T-helper 1 cell treated with Interleukin-12 subunit alpha and Interleukin-12 subunit beta and Interleukin-4 antibody, amounts not matched to agents 30 μg/mL and 1 μg/mL, for 36 hours (primary cell): ENCODE measurements around the gene FBXW12.
"Not testable (repeated sequence)": the region's sequence is repeated elsewhere in the genome, so short reads cannot be mapped to it uniquely, and the experiment has no call there.

ENCODE experiments used
- H3K27ac Mint-ChIP-seq: one replicate; pipeline ENCODE4 v1.8.0; 2021; ENCODE audit warnings: mild to moderate bottlenecking, mixed read lengths
- H3K27me3 Mint-ChIP-seq: one replicate; pipeline ENCODE4 v1.8.0; 2021; ENCODE audit warnings: low read depth, mixed read lengths
- H3K36me3 Mint-ChIP-seq: one replicate; pipeline ENCODE4 v1.8.0; 2021; ENCODE audit warnings: low read depth, mixed read lengths
- H3K4me1 Mint-ChIP-seq: one replicate; pipeline ENCODE4 v1.8.0; 2021; ENCODE audit warnings: low read depth, mixed read lengths
- H3K4me3 Mint-ChIP-seq: one replicate; pipeline ENCODE4 v1.8.0; 2021; ENCODE audit warnings: mild to moderate bottlenecking, moderate library complexity, mixed read lengths
- H3K9me3 Mint-ChIP-seq: one replicate; pipeline ENCODE4 v1.8.0; 2021; ENCODE audit warnings: mixed read lengths

The FBXW12 gene

DNA sequence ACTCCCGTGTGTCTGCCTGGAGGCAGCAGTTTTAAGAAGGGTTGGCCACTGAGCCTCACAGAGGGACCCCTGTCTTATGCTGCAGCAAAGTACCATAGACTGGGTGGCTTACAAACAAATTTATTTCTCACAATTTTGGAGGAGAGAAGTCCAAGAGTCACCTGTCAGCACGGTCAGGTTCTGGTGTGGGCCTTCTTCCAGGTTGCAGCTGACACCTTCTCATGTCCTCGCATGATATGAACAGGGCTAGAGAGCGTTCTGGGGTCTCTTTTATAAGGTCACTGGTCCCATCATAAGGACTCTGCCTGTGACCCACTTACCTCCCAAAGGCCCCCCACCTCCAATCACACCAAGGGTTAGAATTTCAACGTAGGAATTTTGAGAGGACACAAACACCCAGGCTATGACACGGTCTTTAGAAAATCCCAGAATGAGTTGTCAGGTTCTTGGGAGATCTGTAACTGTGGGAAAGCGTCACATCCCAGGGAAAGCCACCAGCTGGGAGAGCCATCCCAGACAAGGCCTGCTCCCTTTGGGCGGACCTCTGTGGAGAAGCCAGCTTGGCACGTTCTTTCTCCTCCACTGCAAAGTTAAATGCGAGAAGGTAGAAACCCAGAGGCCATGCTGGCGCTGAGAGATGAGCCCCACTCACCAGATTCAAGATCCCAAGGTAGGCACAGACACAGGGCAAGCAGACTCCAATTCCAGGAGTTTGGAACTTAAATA, at the start of gene FBXW12:
Gene FBXW12, plus strand, starts transcription at position 569 of the 726 bp plus-strand sequence. CDS start 549 bp downstream, outside the sequence.
- H3K27me3 Mint-ChIP-seq: peaks cover 2% of the 10 kb centered on the region
- H3K36me3 Mint-ChIP-seq: no peaks in the 10 kb centered on the region
- no peaks in the 10 kb centered on the region for H3K9me3 Mint-ChIP-seq
- H3K4me1 Mint-ChIP-seq: no peaks in the 10 kb centered on the region
- no peak within 1 kb of the TSS for H3K4me3 Mint-ChIP-seq
- no peak within 1 kb of the TSS for H3K27ac Mint-ChIP-seq

DNA sequence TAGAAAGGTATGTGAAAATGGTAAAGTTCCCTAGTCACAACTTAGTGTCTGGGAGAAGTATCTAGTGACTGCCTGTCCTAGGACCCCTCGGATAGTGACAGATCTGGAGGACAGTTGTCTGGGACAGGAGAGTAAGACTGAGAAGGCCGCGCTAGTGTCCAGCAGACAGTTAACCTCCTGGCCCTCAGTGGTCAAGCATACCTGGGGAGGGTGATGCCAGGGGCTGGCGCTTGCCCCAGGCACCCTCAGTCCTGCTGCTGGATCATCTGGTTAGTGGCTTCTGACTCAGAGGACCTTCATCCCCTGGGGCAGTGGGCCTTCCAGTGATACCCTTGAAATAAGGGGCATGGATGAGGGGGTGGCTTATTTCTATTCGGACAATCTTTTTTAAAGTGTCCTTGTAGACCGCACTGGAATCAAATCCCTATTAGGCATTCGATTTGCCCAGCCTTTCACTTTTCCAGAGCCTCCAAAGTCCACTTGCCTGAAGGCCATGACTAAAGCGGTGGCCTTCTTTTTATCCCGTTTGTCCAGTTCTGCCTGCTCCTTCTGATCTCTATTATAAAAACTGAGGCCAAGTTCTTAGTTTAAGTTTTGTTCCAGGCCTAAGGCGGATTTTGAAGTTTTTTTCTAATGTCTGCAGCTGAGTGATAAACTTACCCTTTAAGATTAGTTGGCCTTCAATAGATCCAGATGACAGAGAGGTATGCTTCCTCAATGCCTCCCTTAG, 40.1 kb upstream of the FBXW12 start:
- H3K9me3 Mint-ChIP-seq: not testable (repeated sequence)

GRCh38 chr3:48333346-48334245, 38.4 kb upstream of the FBXW12 start, which contains the start of gene SPINK8:
TSS of gene SPINK8 (minus strand) at chr3:48333661. CDS start at chr3:48328341, 5,320 bp downstream.
- not testable (repeated sequence) for H3K4me3 Mint-ChIP-seq, H3K27ac Mint-ChIP-seq, H3K36me3 Mint-ChIP-seq

More for the DNA sequence above, 40.1 kb upstream of the FBXW12 start:
- H3K4me3 Mint-ChIP-seq, H3K4me1 Mint-ChIP-seq, H3K36me3 Mint-ChIP-seq, H3K27ac Mint-ChIP-seq: not testable (repeated sequence)
- peaks cover 35% of the 10 kb centered on the region for H3K27me3 Mint-ChIP-seq

GRCh38 chr3:48334605-48335004, 37.4 kb upstream of the FBXW12 start:
- no peak overlapping the region for H3K4me3 Mint-ChIP-seq

More at GRCh38 chr3:48333346-48334245, 38.4 kb upstream of the FBXW12 start, which contains the start of gene SPINK8:
- H3K4me1 Mint-ChIP-seq, H3K9me3 Mint-ChIP-seq: not testable (repeated sequence)
- peaks cover 29% of the 10 kb centered on the region for H3K27me3 Mint-ChIP-seq

DNA sequence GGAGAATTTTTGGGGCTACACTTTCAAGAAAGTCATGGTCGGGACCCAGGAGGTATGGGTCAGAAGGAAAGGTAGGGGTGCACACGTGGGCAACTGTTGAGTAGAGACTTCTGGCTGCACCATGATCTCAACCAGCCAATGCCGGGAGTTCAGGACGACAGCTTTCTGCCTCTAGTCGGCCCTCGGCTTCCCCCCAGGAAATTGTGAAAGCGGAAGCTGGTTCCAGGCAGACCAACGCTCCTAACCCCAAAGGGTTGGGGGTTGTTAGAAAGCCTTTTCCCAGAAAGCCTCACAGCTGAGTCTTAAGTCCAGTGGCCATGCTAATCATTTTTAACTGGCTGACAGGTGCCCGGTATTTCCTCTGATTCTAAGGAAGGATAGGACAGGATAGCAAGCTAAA, 36.7 kb upstream of the FBXW12 start:
- not testable (repeated sequence) for H3K4me3 Mint-ChIP-seq, H3K36me3 Mint-ChIP-seq, H3K27ac Mint-ChIP-seq, H3K4me1 Mint-ChIP-seq, H3K9me3 Mint-ChIP-seq
- peaks cover 31% of the 10 kb centered on the region for H3K27me3 Mint-ChIP-seq

More at GRCh38 chr3:48334605-48335004, 37.4 kb upstream of the FBXW12 start:
- Mint-ChIP-seq H3K36me3 (no peaks in the 10 kb centered on the region), H3K4me1 (no peaks in the 10 kb centered on the region), H3K27me3 (peaks cover 31% of the 10 kb centered on the region), H3K27ac (no peak overlapping the region), H3K9me3 (no peaks in the 10 kb centered on the region)

GRCh38 chr3:48337536-48337935, 34.5 kb upstream of the FBXW12 start:
- not testable (repeated sequence) for H3K27ac Mint-ChIP-seq, H3K4me3 Mint-ChIP-seq, H3K36me3 Mint-ChIP-seq, H3K4me1 Mint-ChIP-seq, H3K9me3 Mint-ChIP-seq
- H3K27me3 Mint-ChIP-seq: peaks cover 27% of the 10 kb centered on the region

DNA sequence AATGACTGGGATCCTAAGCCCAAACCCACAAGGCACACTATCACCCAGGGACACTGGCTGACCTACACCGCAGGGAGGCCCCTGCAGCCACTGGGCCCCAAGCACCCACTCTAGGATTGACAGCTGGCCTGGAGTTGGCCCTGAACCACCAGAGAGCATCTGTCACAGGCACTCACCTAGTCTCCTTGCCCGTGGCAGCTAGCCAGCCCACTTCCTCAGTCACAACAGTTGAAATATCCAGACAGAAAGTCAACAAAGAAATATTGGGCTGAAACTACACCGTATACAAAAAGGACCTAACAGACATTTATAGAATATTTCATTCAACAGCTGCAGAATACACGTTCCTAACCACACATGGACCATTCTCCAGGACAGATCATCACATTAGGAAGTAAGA, 33.4 kb upstream of the FBXW12 start:
- H3K4me1 Mint-ChIP-seq: no peaks in the 10 kb centered on the region
- H3K4me3 Mint-ChIP-seq: no peak overlapping the region
- H3K9me3 Mint-ChIP-seq: no peaks in the 10 kb centered on the region
- no peak overlapping the region for H3K27ac Mint-ChIP-seq
- H3K27me3 Mint-ChIP-seq: peaks cover 24% of the 10 kb centered on the region
- H3K36me3 Mint-ChIP-seq: no peaks in the 10 kb centered on the region

DNA sequence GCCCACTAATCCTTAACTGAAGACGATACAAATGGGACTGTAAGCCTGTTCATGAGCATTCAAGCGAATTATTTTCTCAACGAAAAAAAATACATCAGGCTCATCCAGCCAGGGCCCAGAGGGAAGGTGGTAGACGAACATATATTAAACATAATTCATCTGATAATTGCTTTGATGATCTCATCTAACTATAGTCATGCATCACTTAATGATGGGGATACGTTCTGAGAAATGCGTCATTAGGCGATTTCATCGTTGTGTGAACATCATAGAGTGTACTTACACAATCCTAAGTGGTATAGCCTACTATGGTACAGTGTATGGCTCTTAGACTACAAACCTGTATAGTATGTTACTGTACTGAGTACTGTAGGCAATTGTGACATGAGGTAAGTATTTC, 28.6 kb upstream of the FBXW12 start:
- Mint-ChIP-seq H3K4me3 (no peak overlapping the region), H3K4me1 (no peaks in the 10 kb centered on the region), H3K36me3 (no peaks in the 10 kb centered on the region), H3K9me3 (no peaks in the 10 kb centered on the region), H3K27ac (no peak overlapping the region), H3K27me3 (peaks cover 20% of the 10 kb centered on the region)

DNA sequence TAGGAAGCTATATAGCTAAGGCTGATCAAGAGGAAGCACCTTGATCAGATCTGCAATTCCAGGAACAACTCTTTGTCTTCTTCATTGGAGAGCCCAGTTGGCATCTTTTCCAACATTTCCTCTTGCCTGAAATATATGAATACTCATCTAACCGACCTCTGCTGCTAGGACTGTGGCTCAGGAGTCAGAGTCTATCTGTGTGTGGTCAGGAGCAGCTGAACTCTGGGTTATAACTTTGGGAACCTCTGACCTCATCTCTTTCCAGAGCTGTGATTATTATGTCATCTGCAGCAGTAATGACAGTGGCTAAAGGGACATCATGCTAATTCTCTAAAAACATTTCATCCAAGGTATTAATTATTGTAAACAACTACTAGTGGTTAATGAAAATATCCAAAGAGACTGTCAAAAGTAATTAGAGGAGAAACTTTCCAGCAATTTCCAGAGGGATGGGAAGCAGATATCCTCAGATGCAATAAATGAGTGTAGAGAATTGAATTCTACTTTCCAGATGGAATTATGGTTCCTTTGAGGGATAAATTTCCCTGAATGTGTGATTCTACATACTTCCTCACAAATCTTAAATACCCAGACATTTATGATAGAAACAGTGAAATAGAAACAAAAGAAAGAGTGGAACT, 27.0 kb upstream of the FBXW12 start:
- no peak overlapping the region for H3K27ac Mint-ChIP-seq
- no peaks in the 10 kb centered on the region for H3K9me3 Mint-ChIP-seq
- H3K4me3 Mint-ChIP-seq: no peak overlapping the region
- peaks cover 14% of the 10 kb centered on the region for H3K27me3 Mint-ChIP-seq
- H3K36me3 Mint-ChIP-seq: no peaks in the 10 kb centered on the region
- H3K4me1 Mint-ChIP-seq: no peaks in the 10 kb centered on the region

DNA sequence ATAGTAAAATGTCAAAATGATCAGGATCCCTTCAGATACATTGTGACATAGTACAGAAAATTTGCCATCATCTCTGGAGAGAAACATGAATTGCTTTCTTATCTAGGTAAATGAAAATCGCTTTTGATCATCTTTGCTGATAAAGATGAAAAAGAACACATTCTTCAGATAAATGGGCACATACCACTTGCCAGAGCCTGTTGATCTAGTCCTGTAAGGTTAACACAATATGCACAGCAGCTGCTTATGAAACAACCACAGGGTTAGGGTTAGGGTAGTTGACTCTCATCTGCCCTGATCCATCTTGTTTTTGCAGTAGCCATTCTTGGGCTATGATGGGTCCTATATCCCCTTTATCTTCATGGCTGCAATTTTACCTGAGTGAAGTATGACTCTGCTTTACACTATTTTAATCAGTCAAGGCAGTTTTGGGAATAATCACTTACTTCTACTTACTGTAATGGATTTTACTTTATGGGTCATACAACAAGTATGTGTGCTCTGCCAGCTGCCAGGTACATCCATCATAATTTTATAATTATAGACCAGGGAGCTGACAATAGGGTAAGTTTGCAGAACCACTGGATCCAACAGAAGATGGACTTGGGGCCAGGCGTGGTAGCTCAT, 26.0 kb upstream of the FBXW12 start:
- no peak overlapping the region for H3K27ac Mint-ChIP-seq
- no peaks in the 10 kb centered on the region for H3K4me1 Mint-ChIP-seq
- H3K36me3 Mint-ChIP-seq: no peaks in the 10 kb centered on the region
- no peak overlapping the region for H3K4me3 Mint-ChIP-seq
- H3K9me3 Mint-ChIP-seq: no peaks in the 10 kb centered on the region
- peaks cover 18% of the 10 kb centered on the region for H3K27me3 Mint-ChIP-seq

GRCh38 chr3:48347500-48347899, 24.5 kb upstream of the FBXW12 start:
- H3K4me3 Mint-ChIP-seq: no peak overlapping the region
- H3K36me3 Mint-ChIP-seq: no peaks in the 10 kb centered on the region
- H3K27ac Mint-ChIP-seq: no peak overlapping the region
- H3K27me3 Mint-ChIP-seq: peaks cover 19% of the 10 kb centered on the region
- H3K4me1 Mint-ChIP-seq: no peaks in the 10 kb centered on the region
- H3K9me3 Mint-ChIP-seq: no peaks in the 10 kb centered on the region

DNA sequence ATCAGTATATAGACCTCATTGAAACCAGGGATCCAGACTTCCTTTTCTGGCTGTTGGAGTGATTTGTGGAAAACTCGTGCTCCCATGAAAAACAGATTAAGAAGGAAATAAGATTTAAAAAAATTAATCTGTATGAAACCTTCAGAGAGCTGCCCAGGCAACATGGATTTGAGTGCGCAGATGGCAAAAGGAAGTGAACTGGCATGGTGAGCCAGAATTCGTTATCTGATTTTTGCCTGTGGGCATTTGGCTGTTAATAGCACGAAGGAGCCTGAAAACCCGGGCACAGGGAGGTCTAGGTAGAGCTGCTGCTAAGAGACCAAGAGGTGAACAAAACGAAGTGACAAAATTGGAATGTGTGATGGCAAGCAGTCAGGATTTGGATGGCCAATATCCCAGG, 19.5 kb upstream of the FBXW12 start:
- H3K4me3 Mint-ChIP-seq: no peak overlapping the region
- H3K27me3 Mint-ChIP-seq: peaks cover 10% of the 10 kb centered on the region
- no peaks in the 10 kb centered on the region for H3K36me3 Mint-ChIP-seq
- H3K27ac Mint-ChIP-seq: no peak overlapping the region
- H3K4me1 Mint-ChIP-seq: no peaks in the 10 kb centered on the region
- no peaks in the 10 kb centered on the region for H3K9me3 Mint-ChIP-seq

- Mint-ChIP-seq H3K9me3 (no peaks in the 10 kb centered on the region), H3K27ac (no peak overlapping the region), H3K4me1 (no peaks in the 10 kb centered on the region), H3K27me3 (peaks cover 10% of the 10 kb centered on the region), H3K4me3 (no peak overlapping the region), H3K36me3 (no peaks in the 10 kb centered on the region)
These were observed 18.0 kb upstream of the FBXW12 start for GRCh38 chr3:48353987-48354386.

DNA sequence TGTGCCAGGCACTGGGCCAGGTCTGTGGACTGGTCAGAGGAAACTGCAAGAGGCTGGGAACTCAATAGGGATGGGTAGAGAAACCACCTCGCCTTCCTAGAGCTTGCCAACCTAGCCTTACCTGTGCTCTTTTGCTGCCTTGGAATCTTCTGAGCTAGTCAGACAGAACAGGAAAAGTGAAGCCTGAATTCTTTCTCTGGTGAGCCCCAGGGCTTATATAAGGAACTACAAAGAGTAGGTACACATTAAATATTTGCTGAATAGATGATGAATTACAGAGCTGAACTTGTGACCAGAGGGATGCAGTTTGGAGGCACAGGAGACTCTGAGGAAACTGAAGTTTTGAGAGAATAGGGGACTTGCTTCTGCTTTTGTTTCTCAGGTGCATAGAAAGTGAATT, 15.6 kb upstream of the FBXW12 start:
- no peaks in the 10 kb centered on the region for H3K36me3 Mint-ChIP-seq
- H3K4me1 Mint-ChIP-seq: no peaks in the 10 kb centered on the region
- H3K27ac Mint-ChIP-seq: no peak overlapping the region
- no peak overlapping the region for H3K4me3 Mint-ChIP-seq
- peaks cover 23% of the 10 kb centered on the region for H3K27me3 Mint-ChIP-seq
- H3K9me3 Mint-ChIP-seq: peaks cover 5% of the 10 kb centered on the region
